Activated T-cell treated with anti-CD3 and anti-CD28 coated beads for 1 hour (primary cell): ENCODE measurements around the gene NUDCD3.

Experiments
- DNase-seq: peaks from one replicate; pipeline ENCODE4 v3.0.0-alpha.2; 2020; ENCODE audit warnings: low read depth

The NUDCD3 gene

DNA sequence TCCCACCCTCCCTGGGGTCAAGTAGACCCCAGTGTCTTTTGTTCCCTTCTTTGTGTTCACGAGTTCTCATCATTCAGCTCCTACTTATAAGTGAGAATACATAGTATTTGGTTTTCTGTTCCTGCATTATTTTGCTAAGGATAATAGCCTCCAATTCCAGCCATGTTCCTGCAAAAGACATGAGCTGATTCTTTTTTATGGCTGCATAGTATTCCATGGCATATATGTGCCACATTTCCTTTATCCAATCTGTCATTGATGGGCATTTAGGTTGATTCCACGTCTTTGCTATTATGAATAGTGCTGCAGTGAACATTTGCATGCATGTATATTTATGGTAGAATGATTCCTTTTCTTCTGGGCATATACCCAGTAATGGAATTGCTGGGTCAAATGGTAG lies 136.8 kb downstream of the NUDCD3 start:
- no peak for DNase-seq

DNA sequence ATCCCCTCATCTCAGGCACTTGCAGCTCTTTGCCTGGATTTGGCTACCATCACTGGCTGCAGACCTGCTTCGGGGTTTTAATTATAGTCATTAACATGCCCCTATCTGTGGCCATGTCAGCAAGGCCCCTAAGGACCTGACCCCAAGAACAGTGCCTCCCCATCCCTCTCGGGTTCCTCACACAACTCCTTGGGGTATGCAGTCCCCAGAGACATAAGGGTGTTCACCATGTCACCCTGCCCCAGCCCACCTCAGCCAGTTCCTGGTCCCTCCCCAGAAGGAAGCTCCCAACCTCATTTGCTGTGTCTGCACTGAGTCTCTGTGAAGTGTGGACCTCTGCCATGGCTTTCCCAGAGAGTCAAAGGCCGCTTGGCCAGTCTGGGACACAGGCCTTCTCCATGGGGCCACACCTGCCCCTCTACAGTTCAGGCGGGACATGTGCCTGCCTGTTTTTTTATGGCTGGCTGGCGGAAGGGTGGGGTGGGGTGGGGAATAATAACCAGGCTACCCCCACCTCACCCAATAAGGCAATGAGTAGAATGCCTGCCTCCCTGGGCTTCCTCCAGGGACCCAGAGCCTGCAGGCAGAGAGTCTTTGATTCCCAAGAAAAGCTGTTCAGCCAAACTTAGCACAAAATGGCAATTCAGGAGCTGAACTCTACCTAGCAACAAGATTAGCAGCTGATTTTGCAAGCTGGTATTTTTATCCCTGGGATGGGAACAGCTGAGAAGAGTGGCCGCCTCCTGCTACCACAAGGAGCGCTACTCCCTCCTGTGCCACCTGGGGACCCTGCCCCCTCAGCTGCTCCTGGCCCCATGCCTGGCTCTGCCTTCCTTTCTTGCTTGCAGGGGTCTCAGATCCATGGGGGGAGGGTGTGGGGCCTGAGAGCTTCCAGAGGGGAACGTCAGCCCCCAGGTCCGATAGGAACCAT lies 141.3 kb downstream of the NUDCD3 start:
- no peak for DNase-seq

DNA sequence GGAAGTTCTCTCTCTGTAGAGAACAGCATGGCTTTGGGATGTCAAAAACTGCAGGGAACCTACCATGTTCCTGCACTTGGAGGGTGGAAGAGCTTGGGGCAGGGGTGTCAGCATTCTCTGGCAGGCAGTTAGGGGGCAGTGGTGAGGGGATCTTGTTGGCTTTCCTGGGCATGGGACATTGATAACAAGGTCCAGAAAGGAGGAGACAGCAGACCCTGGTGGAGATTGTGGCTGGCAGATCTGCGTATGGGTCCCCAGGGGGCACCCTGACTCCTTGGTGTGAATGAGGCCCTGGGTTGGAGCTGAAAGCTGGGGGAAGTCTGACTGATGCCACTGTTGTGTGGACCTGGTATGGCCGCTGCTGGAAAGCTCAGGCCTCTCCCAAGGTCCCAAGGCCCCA lies 142.2 kb downstream of the NUDCD3 start:
- DNase-seq: no peak

DNA sequence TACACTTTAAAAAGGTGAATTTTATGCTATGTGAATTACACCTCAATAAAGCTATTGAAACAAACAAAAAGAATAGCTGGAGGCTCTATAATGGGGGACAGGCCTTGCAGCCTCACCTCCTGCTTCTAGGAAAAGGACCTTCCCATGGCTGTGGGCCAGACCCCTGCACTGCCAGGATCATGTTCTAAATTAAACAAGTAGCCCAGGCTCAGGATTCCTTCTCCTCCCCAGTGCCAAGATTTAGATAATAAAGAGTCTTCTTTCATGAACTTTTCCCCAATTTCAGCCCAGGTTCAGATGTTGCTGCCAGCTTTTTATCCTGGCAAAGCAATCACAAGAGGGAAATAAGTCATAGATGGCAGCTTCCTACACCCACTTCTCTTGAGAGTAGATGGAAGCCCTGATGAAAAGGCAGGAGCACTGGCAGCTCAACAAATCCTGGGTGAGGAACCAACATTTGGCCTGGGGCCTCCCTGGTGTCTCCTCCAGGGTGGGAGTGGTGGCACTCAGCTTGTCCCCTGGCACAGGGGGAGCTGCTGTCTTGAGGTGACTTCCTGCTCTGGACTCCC lies 142.8 kb downstream of the NUDCD3 start:
- DNase-seq: no peak

DNA sequence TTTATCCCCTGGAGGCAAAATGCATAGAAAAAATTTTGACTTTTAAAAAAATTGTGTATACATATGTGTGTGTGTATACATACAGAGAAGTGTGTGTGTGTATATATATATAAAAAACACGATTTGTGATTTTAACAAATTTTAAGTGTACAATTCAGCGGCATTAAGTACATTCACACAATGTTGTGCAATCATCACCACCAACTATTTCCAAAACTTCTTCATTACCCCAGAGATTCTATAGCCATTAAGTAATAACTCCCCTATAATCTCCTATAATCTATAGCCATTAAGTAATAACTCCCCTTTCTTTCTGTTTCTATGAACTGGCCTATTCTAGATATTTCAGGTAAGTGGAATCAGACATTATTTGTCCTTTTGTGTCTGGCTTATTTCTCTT lies 144.4 kb downstream of the NUDCD3 start:
- no peak for DNase-seq

DNA sequence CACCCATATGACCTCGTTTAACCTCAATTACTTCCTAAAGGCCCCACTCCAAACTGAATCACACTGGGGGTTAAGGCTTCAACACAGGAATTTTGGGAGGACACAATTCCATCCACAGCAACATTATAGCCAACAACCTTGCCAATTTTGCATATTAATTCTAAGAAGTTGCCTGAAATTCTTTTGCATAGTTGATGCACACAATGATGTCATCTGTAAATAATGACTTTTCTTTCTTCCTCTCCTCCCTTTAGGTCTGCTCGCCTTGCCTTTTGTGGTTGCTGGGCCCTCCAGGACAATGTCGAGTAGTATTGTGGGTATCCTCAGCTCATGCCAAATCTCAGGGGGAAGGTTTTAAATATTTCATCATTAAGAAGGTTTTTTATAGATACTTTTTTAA lies 149.1 kb downstream of the NUDCD3 start:
- no peak for DNase-seq

DNA sequence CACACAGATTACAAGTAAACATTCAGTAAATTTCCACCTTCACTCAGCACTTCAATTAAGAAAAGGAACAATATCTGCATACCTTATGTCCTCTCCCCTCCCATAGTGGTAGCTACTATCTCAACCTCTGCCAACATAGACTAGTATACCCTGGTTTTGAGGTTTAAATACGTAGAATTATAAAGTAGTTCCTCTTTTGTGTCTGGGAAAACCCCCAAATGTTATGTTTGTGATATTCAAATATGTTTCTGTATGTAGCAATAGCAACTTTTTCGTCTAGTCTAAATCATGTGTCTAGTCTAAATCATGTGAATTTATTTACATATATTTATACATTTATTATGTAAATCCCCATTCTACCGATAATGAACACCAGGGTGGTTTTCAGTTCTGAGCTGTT lies 151.9 kb downstream of the NUDCD3 start:
- no peak for DNase-seq

DNA sequence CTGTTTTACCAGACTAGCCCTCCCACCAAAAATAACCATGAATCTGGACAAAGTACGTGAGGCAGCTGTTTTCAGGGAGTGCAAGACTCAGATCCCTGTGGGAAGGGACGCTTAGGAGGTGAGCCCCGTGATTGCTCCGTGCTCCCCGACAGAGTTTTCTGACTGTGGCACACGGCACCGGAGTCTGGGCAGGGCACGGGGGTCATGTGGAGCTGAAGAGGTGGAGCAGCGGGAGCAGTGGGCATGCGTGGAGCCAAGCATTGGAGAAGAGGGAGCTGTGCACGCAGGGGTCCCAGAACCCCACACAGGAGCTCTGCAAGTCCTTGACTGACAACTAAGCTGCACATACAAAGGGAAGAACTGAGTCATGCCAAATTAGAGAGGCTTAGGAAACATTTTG lies 154.0 kb downstream of the NUDCD3 start:
- no peak for DNase-seq

DNA sequence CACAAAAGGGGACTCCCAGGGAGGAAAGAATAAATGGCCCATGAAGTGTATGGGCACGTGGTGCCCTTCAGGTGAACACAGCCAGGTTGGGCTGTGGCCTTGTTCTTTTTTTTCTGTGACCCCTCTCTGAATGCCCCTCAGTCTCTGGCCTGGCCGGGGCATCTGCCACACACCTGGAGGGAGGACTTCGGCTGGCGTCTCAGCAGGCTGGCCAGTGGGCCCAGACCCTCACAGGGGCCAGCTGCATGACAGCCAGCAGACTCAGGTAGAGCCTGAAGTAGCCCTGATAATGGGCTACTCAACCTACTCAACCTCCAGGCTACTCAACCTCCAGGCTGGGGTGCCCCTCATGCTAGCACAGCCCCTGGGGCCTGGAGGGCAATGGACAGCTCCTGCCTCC lies 155.3 kb downstream of the NUDCD3 start:
- DNase-seq: no peak

DNA sequence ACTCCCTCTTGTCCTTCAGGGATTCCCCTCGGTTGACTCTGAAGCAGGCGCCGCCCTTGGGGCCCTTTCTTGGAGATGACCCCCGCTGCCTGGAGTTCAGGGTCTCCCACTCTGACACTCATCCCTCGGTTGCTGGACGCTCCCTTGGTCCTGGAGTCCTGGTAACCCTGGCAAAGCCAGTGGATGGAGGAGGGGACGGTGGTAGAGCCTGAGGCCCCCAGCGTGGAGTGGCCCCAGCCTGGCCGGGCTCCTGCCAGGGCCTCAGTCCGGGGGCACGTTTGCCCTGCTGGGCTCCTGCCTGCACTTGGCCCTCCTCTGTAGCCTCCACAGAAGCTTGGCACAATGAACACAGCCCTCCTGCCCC lies 155.7 kb downstream of the NUDCD3 start:
- no peak for DNase-seq

DNA sequence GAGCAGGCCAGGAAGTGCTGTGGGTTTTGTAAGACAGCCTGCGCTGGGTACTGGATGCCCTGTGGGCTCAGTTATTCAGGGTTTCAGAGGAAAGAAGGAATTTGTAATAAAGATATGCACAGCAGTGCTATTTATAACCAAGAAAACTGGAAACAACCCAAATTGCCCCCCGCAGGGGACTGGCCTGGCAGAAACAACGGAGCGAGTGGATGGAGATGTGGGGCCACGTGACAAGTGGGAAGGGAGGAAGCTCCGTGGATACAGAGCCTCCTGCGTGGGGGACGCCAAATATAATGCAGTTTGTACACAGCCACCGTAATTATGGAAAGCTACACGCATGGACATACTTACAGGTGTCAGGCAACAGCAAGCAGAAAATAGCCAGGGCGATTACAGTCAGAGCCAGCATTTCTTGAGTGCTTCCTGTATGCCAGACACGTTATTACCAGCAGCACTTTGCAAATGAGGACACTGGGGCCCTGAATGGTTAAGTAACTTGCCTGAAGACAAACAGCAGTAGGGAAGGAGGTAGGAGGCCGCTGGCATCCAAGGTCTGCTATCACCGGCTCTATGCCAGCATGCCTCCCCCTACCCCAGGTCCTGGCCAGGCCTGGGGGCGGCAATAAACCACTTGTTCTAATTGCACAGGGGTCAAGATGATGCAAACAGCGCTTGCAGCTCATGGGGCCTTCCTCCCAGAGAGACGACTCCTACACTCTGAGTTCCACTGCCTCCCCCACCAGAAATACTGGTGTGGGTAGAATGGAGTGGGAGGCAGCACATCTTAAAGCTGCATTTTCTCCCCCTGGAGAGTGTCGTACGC lies 156.3 kb downstream of the NUDCD3 start:
- no peak for DNase-seq

DNA sequence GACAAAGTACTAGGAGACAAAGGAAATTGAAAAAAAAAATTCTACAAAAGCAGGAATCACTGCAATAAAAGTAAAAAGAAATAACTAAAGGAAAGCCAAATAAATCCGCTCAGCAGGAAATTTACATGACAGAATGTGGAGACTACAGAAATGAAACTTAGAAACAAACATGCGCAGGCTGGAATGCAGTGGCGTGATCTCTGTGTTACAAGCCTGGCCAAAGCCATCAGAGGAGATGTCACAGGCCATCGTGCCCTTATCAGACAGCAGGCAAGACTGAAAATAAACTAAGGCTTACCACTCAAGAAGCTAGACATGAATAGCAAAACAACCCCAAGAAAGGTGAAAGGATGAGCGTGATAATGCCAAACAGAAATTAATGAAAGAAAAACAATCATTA lies 158.8 kb downstream of the NUDCD3 start:
- no peak for DNase-seq

DNA sequence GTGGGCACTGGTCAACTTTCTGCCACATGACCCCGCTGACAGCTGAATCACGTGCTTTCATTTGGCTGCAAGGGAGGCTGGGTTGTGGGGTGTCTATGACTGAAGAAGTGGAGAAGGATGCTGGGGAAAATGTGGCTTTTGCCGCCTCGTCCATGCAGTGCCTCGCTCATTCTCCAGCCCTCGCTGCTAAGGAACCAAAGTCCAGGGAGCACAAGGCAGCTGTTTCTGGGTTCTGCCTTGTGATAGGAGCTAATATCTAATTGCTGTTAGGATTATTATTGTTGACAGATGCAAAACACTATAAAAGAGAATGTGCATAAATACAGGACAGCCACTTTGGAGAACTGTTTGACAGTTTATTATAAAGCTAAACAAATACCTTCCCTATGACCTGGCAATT lies 160.1 kb downstream of the NUDCD3 start:
- no peak for DNase-seq

DNA sequence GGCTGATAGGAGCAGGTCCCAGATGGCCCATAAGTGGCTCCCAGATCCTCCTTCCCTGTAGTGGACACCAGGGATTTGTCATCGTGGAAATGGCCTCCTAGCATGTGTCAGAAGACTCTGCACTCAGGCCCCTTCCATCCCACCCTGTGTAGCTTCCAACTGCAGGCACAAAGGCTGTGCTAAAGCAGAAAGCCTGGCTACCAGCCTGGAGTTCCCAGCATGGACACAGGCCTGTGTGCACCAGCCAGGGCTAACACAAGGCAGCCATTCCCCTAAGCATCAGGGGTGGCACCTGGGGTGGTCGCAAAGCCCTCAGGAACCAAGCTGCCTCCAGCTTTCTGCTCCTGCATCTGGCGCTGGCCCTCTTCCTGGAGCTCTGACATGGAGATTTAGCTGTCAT lies 160.6 kb downstream of the NUDCD3 start:
- DNase-seq: no peak
